PC-3 (cell line): ENCODE measurements around the gene PDLIM1. TPM values are rescaled to one million over a fixed set of nuclear protein-coding genes. Genes with fewer than 3 reads are reported as not detected.

Source experiments
- ATAC-seq: fragments of 200-7000 bp; cut with Tn5 transposase; 2 replicates; pipeline ENCODE4 v1.9.1; 2020; ENCODE audit warnings: mild to moderate bottlenecking, moderate library complexity
- BruUV-seq: library from RNA; stranded (reverse); fragments of 400-500 nt; replicated peaks from 2 replicates; lab custom pipeline; 2021; lab: Mats Ljungman, UMichigan
- CTCF ChIA-PET: fragments of 300-600 bp; sonication (Branson Sonifier 250); formaldehyde crosslinking; loops from one replicate; lab custom pipeline; 2022; ENCODE audit warnings: antibody characterized with exemption; lab: Charles Lee
- POLR2A ChIA-PET: fragments of 300-600 bp; sonication (Branson Sonifier 250); formaldehyde crosslinking; loops from one replicate; lab custom pipeline; 2022; ENCODE audit warnings: antibody characterized with exemption; ENCODE audit not compliant: unreplicated experiment; lab: Charles Lee
- DNase-seq: peaks from one replicate; pipeline ENCODE4 v3.0.0-alpha.2; 2015
- H2AFZ ChIP-seq: fragments of 300-600 bp; sonication (generic); 2 replicates; pipeline ENCODE4 v1.6.0; 2016; ENCODE audit warnings: antibody characterized with exemption, low read length
- H3F3A ChIP-seq: fragments of 300-600 bp; sonication (generic); one replicate; pipeline ENCODE4 v1.6.0; 2017; ENCODE audit warnings: antibody characterized with exemption, low read length, control low read depth, mild to moderate bottlenecking; ENCODE audit not compliant: unreplicated experiment
- H3K27ac ChIP-seq: fragments of 300-600 bp; sonication (generic); 2 replicates; pipeline ENCODE4 v1.5.1; 2016; ENCODE audit warnings: mild to moderate bottlenecking, low read length
- H3K27me3 ChIP-seq: fragments of 300-600 bp; sonication (generic); 2 replicates; pipeline ENCODE4 v1.6.1; 2016; ENCODE audit warnings: low read length, mixed read lengths
- H3K36me3 ChIP-seq: fragments of 300-600 bp; sonication (generic); 2 replicates; pipeline ENCODE4 v1.6.1; 2016; ENCODE audit warnings: low read depth, mixed run types, low read length, mixed read lengths
- H3K4me1 ChIP-seq: fragments of 300-600 bp; sonication (generic); 2 replicates; pipeline ENCODE4 v1.5.1; 2016; ENCODE audit warnings: low read length; ENCODE audit not compliant: insufficient read depth
- H3K4me2 ChIP-seq: fragments of 300-600 bp; sonication (generic); 2 replicates; pipeline ENCODE4 v1.6.0; 2016; ENCODE audit warnings: low read length
- H3K4me3 ChIP-seq: fragments of 300-600 bp; sonication (generic); 2 replicates; pipeline ENCODE4 v1.5.1; 2016; ENCODE audit warnings: mild to moderate bottlenecking, low read length, mixed read lengths
- H3K79me2 ChIP-seq: fragments of 300-600 bp; sonication (generic); 2 replicates; pipeline ENCODE4 v1.6.1; 2017; ENCODE audit warnings: low read length, mixed read lengths
- H3K9ac ChIP-seq: fragments of 300-600 bp; sonication (generic); 2 replicates; pipeline ENCODE4 v1.6.0; 2016; ENCODE audit warnings: mild to moderate bottlenecking, low read length
- H3K9me2 ChIP-seq: fragments of 300-600 bp; sonication (generic); replicated peaks from 2 replicates; pipeline ENCODE4 v1.6.1; 2016; ENCODE audit warnings: mixed run types, low read length, mixed read lengths
- H3K9me3 ChIP-seq: fragments of 300-600 bp; sonication (generic); 2 replicates; pipeline ENCODE4 v1.6.1; 2016; ENCODE audit warnings: low read length, mixed read lengths
- H4K20me1 ChIP-seq: fragments of 300-600 bp; sonication (generic); 2 replicates; pipeline ENCODE4 v1.6.1; 2016; ENCODE audit warnings: low read length, mixed read lengths
- CTCF ChIP-seq: fragments of 300-600 bp; sonication (generic); conservative IDR thresholded peaks from 2 replicates; pipeline ENCODE4 v1.5.1; 2017; ENCODE audit warnings: antibody characterized with exemption, low read depth, mild to moderate bottlenecking, low read length
- EZH2 ChIP-seq: fragments of 300-600 bp; sonication (generic); IDR thresholded peaks from one replicate; pipeline ENCODE4 v1.6.1; 2017; ENCODE audit warnings: antibody characterized with exemption, mild to moderate bottlenecking, low read length; ENCODE audit not compliant: unreplicated experiment
- EZH2phosphoT487 ChIP-seq: fragments of 300-600 bp; sonication (generic); IDR thresholded peaks from 2 replicates; pipeline ENCODE4 v1.6.1; 2018; ENCODE audit warnings: mild to moderate bottlenecking, antibody characterized with exemption, low read length, borderline replicate concordance
- intact Hi-C: fragments of 100-400 bp; cut with micrococcal nuclease; formaldehyde crosslinking; loops from 2 replicates; pipeline ENCODE4 v1.9.0; 2023
- total RNA-seq: library from RNA; depleted of rRNA; stranded (reverse); fragments of >200 nt; gene quantifications from 2 replicates; pipeline ENCODE4 v1.2.3, GENCODE V29; 2014

PDLIM1 gene
- total RNA-seq, 1 experiment from 2014 or later = 28.2 TPM

- intact Hi-C loops = no loop called here
- ChIA-PET POLR2A (no interaction called here), CTCF (no interaction called here)
- Histone ChIP-seq H4K20me1 (no peaks in the 10 kb centered on the region), H3K27ac (no peak overlapping the region), H3K36me3 (peaks cover 27% of the 10 kb centered on the region), H3K79me2 (no peaks in the 10 kb centered on the region), H2AFZ (no peak overlapping the region), H3K4me3 (no peak overlapping the region), H3K9me3 (no peaks in the 10 kb centered on the region), H3K4me2 (no peak overlapping the region), H3K4me1 (peaks cover 37% of the 10 kb centered on the region), H3K27me3 (no peaks in the 10 kb centered on the region), H3K9ac (no peak overlapping the region), H3F3A (peaks cover 6% of the 10 kb centered on the region), H3K9me2 (no peaks in the 10 kb centered on the region)
- ATAC-seq (peak; percentile 15), DNase-seq (peak; percentile 35)
- TF ChIP-seq EZH2 (no peak), EZH2phosphoT487 (no peak), CTCF (no peak)
- TSS peak; percentile 87 for BruUV-seq
Measured at GRCh38 chr10:95237376-95238170, 53.2 kb downstream of the PDLIM1 start.

GRCh38 chr10:95236068-95236903 is 54.5 kb downstream of the PDLIM1 start:
- H3K4me1 ChIP-seq = peaks cover 37% of the 10 kb centered on the region
- H3K4me3 ChIP-seq = peak overlapping the region; percentile 22; the same call in 1 of the 2 replicates
- POLR2A ChIA-PET = no interaction called here
- TF ChIP-seq EZH2 = no peak
- no peak for TF ChIP-seq EZH2phosphoT487
- TF ChIP-seq CTCF = no peak
- H3K36me3 ChIP-seq = peaks cover 20% of the 10 kb centered on the region
- no TSS peak for BruUV-seq
- no peak overlapping the region for H2AFZ ChIP-seq
- H3K27me3 ChIP-seq = no peaks in the 10 kb centered on the region
- CTCF ChIA-PET = interaction anchor here (1.1 kb wide), 1 partner anchor 35 kb away, joined by 3 read pairs; no protein-coding TSS in a partner anchor
- H4K20me1 ChIP-seq = no peaks in the 10 kb centered on the region
- H3K9me3 ChIP-seq = no peaks in the 10 kb centered on the region
- H3F3A ChIP-seq = peaks cover 6% of the 10 kb centered on the region
- H3K9me2 ChIP-seq = no peaks in the 10 kb centered on the region
- H3K4me2 ChIP-seq = peak overlapping the region; percentile 68
- peak overlapping the region; percentile 75 for H3K27ac ChIP-seq
- peak; percentile 60 for ATAC-seq
- no peak overlapping the region for H3K9ac ChIP-seq
- intact Hi-C loops = no loop called here
- peak; percentile 73 for DNase-seq
- no peaks in the 10 kb centered on the region for H3K79me2 ChIP-seq
